VCaP (cell line): ENCODE results near the gene CCDC107.
"Not testable (repeated sequence)": the region's sequence is repeated elsewhere in the genome, so short reads cannot be mapped to it uniquely, and the experiment has no call there.

ENCODE experiments used
- H3K27ac ChIP-seq: fragments of 450-650 bp; 2 replicates; pipeline ENCODE4 v1.5.1; 2017
- CTCF ChIP-seq: fragments of 450-650 bp; conservative IDR thresholded peaks from 2 replicates; pipeline ENCODE4 v1.5.1; 2017; ENCODE audit warnings: mild to moderate bottlenecking, moderate library complexity

The CCDC107 gene, protein sequence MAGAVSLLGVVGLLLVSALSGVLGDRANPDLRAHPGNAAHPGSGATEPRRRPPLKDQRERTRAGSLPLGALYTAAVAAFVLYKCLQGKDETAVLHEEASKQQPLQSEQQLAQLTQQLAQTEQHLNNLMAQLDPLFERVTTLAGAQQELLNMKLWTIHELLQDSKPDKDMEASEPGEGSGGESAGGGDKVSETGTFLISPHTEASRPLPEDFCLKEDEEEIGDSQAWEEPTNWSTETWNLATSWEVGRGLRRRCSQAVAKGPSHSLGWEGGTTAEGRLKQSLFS

DNA sequence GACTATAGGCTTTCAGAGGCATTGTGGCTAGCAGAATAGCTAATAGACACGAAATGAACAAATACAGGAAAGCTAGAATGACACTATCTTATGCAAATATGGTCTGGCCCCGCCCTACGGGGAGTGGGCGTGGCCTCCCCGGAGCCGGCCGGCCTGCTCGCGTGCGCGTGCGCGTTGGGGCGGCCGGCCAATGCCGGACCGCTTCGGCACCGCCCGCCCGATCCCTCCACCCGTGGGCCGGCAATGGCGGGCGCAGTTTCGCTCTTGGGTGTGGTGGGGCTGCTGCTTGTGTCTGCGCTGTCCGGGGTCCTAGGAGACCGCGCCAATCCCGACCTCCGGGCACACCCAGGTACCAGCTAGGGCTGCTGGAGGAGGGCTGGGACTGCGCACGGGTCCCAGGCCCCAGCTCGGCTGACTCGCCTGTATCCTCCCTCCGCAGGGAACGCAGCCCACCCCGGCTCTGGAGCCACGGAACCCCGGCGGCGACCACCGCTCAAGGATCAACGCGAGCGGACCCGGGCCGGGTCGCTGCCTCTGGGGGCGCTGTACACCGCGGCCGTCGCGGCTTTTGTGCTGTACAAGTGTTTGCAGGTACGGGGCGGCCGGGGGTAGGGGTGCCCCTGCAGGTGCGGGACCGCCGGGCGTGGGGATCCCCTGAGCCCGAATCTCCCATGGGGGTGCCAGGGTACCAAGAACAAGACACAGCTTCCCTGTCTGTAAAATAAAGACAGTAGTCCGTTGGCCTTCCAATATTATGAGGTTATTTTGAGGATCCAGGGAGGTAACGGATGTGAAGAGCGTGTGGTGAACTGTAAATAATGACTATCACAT is at the start of gene CCDC107:
Gene CCDC107, plus strand, starts transcription at position 156 of the 831 bp plus-strand sequence. Its CDS starts 88 bp downstream, at position 244.
- H3K27ac ChIP-seq: peak within 1 kb of the TSS; percentile 97
- TF ChIP-seq CTCF: peak; percentile 79

DNA sequence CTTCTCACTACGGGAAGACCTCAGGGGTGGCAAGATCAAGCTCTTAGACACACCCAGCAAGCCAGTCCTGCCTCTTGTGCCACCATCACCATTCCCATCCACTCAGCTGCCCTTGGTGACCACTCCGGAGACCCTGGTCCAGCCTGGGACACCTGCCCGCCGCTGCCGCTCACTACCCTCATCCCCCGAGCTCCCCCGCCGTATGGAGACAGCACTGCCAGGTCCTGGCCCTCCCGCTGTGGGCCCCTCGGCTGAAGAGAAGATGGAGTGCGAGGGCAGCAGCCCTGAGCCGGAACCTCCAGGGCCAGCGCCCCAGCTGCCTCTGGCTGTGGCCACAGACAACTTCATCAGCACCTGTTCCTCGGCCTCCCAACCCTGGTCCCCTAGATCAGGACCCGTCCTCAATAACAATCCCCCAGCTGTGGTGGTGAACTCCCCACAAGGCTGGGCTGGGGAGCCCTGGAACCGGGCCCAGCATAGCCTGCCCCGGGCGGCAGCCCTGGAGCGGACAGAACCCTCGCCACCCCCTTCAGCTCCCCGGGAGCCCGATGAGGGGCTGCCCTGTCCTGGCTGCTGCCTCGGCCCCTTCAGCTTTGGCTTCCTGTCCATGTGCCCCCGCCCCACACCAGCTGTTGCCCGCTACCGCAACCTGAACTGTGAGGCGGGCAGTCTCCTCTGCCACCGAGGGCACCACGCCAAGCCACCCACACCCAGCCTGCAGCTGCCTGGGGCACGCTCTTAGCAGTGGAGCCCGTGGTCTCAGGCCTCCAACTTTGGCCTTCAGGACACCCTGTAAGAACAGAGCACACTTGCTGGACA is 48.9 kb upstream of the CCDC107 start:
- H3K27ac ChIP-seq: no peak overlapping the region
- TF ChIP-seq CTCF: no peak

DNA sequence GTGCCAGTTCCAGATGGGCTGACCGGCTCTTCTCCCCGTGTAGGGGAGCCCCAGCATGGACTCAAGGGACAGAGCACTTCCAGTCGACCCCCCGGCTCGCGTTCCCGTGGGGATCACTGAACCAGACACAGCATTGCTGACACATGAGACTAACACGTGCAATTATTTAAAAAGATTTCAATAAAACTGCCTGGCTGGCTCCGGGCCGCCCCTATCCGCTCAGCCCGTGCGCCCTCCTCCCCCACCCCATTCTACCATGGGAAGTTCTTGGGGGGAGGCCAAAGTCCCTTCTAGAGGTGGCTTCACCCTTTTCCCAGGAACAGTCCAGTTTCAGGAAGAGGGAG is 48.3 kb upstream of the CCDC107 start:
- TF ChIP-seq CTCF: no peak
- no peak overlapping the region for H3K27ac ChIP-seq

DNA sequence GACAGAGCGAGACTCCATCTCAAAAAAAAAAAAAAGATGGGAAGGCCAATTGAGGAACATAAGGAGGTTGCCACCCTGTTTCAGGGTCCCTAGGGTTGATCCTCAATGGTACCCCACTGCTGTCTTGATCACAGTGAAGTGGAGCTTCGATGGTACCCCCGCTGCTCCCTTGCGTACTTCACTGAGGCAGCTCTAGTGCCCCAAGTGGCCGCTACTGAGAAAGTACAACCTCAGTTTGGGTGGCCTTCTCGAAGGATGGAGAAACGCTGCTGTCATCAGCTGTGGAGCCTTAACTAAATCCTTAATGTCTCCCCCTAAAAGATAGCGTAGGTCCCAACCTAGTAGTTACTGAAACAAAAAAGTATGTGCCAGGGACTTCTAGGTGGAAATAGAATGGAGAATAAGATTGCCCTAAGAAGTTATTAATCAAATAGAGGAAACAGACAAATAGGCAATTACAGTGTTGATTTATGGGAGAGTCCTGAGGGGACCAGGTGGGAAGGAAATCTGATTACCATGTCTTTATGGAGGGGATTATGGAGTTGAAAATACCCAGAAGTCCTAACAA is 46.8 kb upstream of the CCDC107 start:
- H3K27ac ChIP-seq: no peak overlapping the region
- TF ChIP-seq CTCF: peak; percentile 82

GRCh38 chr9:35612066-35612465 is 46.0 kb upstream of the CCDC107 start:
- not testable (repeated sequence) for H3K27ac ChIP-seq

DNA sequence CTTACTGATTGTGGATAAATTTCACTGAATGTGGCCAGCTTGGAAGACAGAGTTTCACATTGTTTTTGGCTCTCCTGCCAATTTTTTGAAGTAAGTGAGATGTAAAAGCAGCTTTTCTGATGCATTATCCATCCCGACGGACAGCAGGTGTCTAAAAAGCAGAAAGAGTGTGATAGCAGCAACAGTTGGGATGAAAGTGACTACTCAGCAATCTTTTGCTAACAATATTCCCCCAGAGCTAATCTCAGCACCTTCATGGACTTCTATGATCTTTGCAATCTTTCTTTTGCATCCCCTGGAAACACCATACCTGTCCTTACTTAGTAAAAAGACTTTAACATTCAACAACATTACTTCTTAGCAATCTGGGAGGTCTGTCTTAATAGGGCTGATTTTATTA is 45.2 kb upstream of the CCDC107 start:
- H3K27ac ChIP-seq: no peak overlapping the region
- TF ChIP-seq CTCF: no peak

- TF ChIP-seq CTCF: no peak
- H3K27ac ChIP-seq: no peak overlapping the region
These were observed 42.0 kb upstream of the CCDC107 start for GRCh38 chr9:35615981-35616680.
